Mucosa of rectum (tissue), 2 donors: ENCODE data around the gene SPEM1.
"Not testable (repeated sequence)": the region's sequence is repeated elsewhere in the genome, so short reads cannot be mapped to it uniquely, and the experiment has no call there.

ENCODE experiments used
- H3K27ac ChIP-seq, 2 donors: one replicate each; pipeline ENCODE4 v1.7.0; 2013; ENCODE audit warnings: inconsistent platforms in 2 of 2, low read depth in 2 of 2, low read length in 2 of 2
- H3K27me3 ChIP-seq, 2 donors: one replicate each; pipeline ENCODE4 v1.7.0; 2013; ENCODE audit warnings: low read length in 2 of 2; ENCODE audit not compliant: control insufficient read depth in 2 of 2, insufficient read depth in 2 of 2
- H3K36me3 ChIP-seq, 2 donors: one replicate each; pipeline ENCODE4 v1.7.0; 2013; ENCODE audit warnings: low read length in 2 of 2; ENCODE audit not compliant: control insufficient read depth in 2 of 2, insufficient read depth in 2 of 2
- H3K4me1 ChIP-seq, 2 donors: one replicate each; pipeline ENCODE4 v1.7.0; 2013; ENCODE audit warnings: low read length in 2 of 2, mild to moderate bottlenecking in 1 of 2; ENCODE audit not compliant: control insufficient read depth in 2 of 2, insufficient read depth in 2 of 2
- H3K4me3 ChIP-seq, 2 donors: one replicate each; pipeline ENCODE4 v1.7.0; 2013; ENCODE audit warnings: low read length in 2 of 2
- H3K9ac ChIP-seq, 2 donors: one replicate each; pipeline ENCODE4 v1.7.0; 2013; ENCODE audit warnings: low read length in 2 of 2, low read depth in 1 of 2, mild to moderate bottlenecking in 1 of 2
- H3K9me3 ChIP-seq, 2 donors: one replicate each; pipeline ENCODE4 v1.7.0; 2013; ENCODE audit warnings: low read length in 2 of 2; ENCODE audit not compliant: control insufficient read depth in 2 of 2
- donor health status: healthy.
- donor health status: Normal muscosa, but diverticular disease.

SPEM1 gene

DNA sequence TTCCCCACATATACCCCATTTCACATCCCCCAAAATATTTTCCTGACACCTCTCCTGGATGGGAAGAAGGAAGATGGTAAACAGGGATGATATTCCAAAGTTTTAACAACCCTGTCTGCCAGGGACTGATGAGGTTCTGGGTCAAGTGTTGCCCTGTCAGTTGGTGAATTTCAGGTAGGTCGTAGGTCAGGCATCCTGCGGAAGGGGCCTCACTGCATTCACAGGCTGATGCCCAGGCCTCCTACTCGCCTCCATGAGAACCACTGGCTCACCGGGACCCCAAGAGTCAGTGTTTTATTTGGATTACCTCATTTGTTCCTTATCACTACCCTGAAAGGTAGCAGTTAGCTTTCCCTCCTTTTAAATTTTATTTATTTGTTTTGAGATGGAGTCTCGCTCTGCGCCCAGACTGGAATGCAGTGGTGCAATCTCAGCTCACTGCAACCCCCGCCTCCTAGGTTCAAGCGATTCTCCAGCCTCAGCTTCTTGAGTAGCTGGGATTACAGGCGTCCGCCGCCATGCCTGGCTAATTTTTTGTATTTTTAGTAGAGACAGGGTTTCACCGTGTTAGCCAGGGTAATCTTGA, 48.8 kb downstream of the SPEM1 start:
- no peaks in the 10 kb centered on the region for H3K27me3 ChIP-seq
- no peak overlapping the region for H3K4me3 ChIP-seq
- peaks cover 3 to 12% of the 10 kb centered on the region in 2 donors for H3K36me3 ChIP-seq
- H3K27ac ChIP-seq: no peak overlapping the region
- H3K9ac ChIP-seq: no peak overlapping the region
- no peaks in the 10 kb centered on the region for H3K9me3 ChIP-seq
- H3K4me1 ChIP-seq: peaks cover 0 to 3% of the 10 kb centered on the region in 2 donors

DNA sequence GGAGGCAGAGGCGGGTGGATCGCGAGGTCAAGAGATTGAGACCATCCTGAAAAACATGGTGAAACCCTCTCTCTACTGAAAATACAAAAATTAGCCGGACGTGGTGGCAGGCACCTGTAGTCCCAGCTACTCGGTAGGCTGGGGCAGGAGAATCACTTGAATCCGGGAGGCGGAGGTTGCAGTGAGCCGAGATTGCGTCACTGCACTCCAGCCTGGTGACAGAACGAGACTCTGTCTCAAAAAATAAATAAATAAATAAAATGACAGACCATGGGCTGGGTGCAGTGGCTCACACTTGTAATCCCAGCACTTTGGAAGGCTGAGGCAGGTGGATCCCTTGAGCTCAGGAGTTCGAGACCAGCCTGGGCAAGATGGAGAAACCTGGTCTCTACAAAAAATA, 49.7 kb downstream of the SPEM1 start:
- not testable (repeated sequence) for H3K4me3 ChIP-seq, H3K9me3 ChIP-seq, H3K27me3 ChIP-seq, H3K4me1 ChIP-seq, H3K27ac ChIP-seq, H3K9ac ChIP-seq
- H3K36me3 ChIP-seq: peaks cover 0 to 11% of the 10 kb centered on the region in 2 donors

DNA sequence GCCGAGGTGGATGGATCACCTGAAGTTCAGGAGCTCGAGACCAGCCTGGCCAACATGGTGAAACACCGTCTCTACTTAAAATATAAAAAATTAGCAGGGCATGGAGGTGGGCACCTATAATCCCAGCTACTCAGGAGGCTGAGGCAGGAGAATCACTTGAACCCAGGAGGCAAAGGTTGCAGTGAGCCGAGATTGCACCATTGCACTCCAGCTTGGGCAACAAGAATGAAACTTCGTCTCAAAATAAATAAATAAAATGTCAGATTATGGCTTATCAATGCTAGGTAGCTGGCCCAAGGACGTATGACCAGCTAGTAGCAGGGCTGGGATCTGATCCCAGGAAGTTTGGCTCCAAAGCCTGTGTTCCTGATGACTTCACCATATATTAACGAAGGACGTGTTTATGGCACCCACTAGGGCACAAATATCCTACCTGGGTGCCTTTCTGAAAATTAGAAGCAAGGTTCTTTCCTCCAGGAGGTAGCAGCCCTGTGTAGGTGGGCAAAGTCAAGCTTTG, 50.4 kb downstream of the SPEM1 start:
- H3K4me1 ChIP-seq, H3K27me3 ChIP-seq, H3K27ac ChIP-seq, H3K9me3 ChIP-seq, H3K4me3 ChIP-seq, H3K9ac ChIP-seq: not testable (repeated sequence)
- H3K36me3 ChIP-seq: peaks cover 0 to 11% of the 10 kb centered on the region in 2 donors
